Rectal smooth muscle tissue (tissue), 1 donor: ENCODE measurements around the gene RPA3.
A peak's percentile ranks its signal among the peaks of the same experiment; 100 is the strongest.

ENCODE experiments used
- H3K27ac ChIP-seq: one replicate; pipeline ENCODE4 v1.7.0; 2013; ENCODE audit warnings: low read depth, low read length, inconsistent platforms
- H3K27me3 ChIP-seq: one replicate; pipeline ENCODE4 v1.7.0; 2013; ENCODE audit warnings: low read length; ENCODE audit not compliant: control insufficient read depth, insufficient read depth
- H3K36me3 ChIP-seq: one replicate; pipeline ENCODE4 v1.7.0; 2013; ENCODE audit warnings: low read length; ENCODE audit not compliant: control insufficient read depth, insufficient read depth
- H3K4me1 ChIP-seq: one replicate; pipeline ENCODE4 v1.7.0; 2013; ENCODE audit warnings: low read length; ENCODE audit not compliant: control insufficient read depth, insufficient read depth
- H3K4me3 ChIP-seq: one replicate; pipeline ENCODE4 v1.7.0; 2013; ENCODE audit warnings: low read length
- H3K9ac ChIP-seq: one replicate; pipeline ENCODE4 v1.7.0; 2013; ENCODE audit warnings: low read length

The RPA3 gene

GRCh38 chr7:7718492-7718891 is at the start of gene RPA3:
Gene RPA3 (minus strand): TSS chr7:7718607. CDS start chr7:7640418, 78,189 bp downstream.
- no peaks in the 10 kb centered on the region for H3K36me3 ChIP-seq
- H3K4me1 ChIP-seq = peaks cover 8% of the 10 kb centered on the region
- no peaks in the 10 kb centered on the region for H3K27me3 ChIP-seq
- no peak within 1 kb of the TSS for H3K9ac ChIP-seq
- no peak within 1 kb of the TSS for H3K4me3 ChIP-seq
- no peak within 1 kb of the TSS for H3K27ac ChIP-seq

DNA sequence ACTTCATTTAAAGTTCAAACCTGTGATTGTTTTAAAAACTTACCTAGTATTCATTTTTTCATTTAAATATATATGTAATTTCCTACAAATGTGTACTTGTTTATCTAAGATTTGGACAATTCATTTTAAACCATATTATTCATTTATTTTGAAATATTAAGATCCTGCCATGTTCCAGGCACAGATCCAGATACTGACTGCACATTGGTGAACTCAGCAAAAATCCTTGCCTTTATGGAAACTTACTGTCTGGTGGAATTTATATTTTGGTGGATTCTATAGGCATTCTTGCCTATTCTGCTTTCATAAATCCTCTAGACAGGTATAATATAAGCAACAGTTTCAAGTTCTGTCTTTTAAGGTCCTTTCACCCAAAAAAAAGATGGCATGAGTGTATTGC is 48.3 kb upstream of the RPA3 start:
- no peak overlapping the region for H3K9ac ChIP-seq
- no peak overlapping the region for H3K27ac ChIP-seq
- no peaks in the 10 kb centered on the region for H3K36me3 ChIP-seq
- peaks cover 7% of the 10 kb centered on the region for H3K4me1 ChIP-seq
- no peaks in the 10 kb centered on the region for H3K27me3 ChIP-seq
- H3K4me3 ChIP-seq = no peak overlapping the region

DNA sequence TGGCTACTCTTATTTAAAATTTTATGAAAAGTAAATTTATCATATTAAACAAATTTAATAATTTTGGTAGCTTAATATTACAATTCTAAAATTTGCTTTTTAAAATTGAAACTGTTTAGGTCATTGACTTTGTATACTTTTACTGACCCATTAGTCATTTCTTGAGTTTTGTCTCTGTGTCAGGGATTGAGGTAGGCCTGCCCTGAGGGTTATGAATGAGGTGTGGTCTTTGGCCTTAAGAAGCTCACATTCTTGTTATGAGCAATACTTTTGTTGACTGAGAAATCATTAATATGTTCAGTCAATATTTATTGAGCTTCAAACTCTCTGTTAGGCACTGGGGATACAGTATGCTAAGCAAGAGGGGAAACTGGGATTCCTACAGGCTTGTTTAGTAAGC is 47.0 kb upstream of the RPA3 start:
- no peak overlapping the region for H3K9ac ChIP-seq
- no peak overlapping the region for H3K4me3 ChIP-seq
- no peaks in the 10 kb centered on the region for H3K36me3 ChIP-seq
- no peaks in the 10 kb centered on the region for H3K27me3 ChIP-seq
- peaks cover 10% of the 10 kb centered on the region for H3K4me1 ChIP-seq
- H3K27ac ChIP-seq = no peak overlapping the region

GRCh38 chr7:7764520-7765396 is 46.4 kb upstream of the RPA3 start:
- H3K9ac ChIP-seq = no peak overlapping the region
- H3K36me3 ChIP-seq = no peaks in the 10 kb centered on the region
- no peak overlapping the region for H3K4me3 ChIP-seq
- H3K27me3 ChIP-seq = no peaks in the 10 kb centered on the region
- no peak overlapping the region for H3K27ac ChIP-seq
- H3K4me1 ChIP-seq = peaks cover 10% of the 10 kb centered on the region

DNA sequence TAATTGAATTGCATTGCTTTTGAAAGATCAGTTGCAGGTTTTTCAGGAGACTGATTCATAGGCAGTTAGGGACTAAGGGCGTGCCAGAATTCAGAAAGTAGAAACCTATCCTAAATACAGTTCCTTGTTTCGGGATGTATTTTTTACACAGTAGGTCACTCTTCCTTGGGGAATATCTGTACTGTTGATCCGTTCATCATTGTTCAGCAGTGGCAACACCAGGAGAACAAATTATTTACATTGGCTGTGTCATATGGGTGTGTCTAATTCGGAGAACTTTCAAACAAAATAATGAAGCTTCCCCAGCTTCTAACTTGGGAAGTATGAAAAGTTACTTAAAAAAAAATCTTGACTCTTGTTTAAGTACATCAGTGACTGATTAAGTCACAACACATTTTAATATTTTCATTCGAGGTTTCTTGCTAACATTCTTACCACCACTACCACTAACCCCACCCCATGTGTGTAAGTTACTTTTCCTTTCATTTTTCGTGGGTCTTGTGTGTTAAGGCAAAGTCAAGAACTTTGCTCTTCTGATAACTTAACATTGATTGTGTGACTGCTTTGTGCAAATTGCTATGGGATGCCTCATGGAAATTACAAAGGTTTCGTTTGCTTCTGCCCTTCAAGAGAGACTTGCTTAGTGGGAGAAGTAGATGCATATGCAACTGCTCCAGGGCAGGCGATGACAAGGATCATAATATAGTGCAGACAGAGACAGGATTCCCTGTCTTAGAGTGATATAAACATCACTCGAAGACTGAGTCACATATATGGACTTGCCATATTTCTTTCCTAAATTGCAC is 43.8 kb upstream of the RPA3 start:
- H3K27me3 ChIP-seq = no peaks in the 10 kb centered on the region
- H3K4me3 ChIP-seq = peak overlapping the region; percentile 60
- H3K27ac ChIP-seq = peak overlapping the region; percentile 70
- peaks cover 10% of the 10 kb centered on the region for H3K4me1 ChIP-seq
- H3K9ac ChIP-seq = no peak overlapping the region
- no peaks in the 10 kb centered on the region for H3K36me3 ChIP-seq

- H3K36me3 ChIP-seq = no peaks in the 10 kb centered on the region
- H3K9ac ChIP-seq = no peak overlapping the region
- H3K4me1 ChIP-seq = peaks cover 14% of the 10 kb centered on the region
- H3K27ac ChIP-seq = peak overlapping the region; percentile 70
- peak overlapping the region; percentile 60 for H3K4me3 ChIP-seq
- no peaks in the 10 kb centered on the region for H3K27me3 ChIP-seq
Observed at GRCh38 chr7:7761340-7761973, 43.0 kb upstream of the RPA3 start.

DNA sequence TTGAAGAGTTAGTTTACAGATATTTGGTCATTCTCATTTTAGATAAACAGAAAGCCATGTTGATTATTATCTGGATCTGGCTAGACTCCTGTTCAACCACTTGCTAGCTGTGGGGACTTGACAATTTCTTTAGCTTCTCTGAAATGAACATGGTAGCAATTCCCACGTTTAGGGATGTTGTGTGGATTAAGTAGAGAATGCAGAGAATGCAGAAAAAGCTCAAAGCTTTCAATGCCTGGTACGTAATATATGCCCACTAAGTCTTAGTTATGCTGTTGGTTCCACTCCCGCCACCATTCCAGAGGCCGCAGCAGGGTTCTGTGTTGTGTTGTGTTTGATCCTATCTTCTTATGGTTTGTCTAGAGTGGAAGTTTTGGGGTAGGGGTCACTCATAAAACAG is 39.2 kb upstream of the RPA3 start:
- Histone ChIP-seq H3K4me1 (peaks cover 13% of the 10 kb centered on the region), H3K4me3 (no peak overlapping the region), H3K27me3 (no peaks in the 10 kb centered on the region), H3K9ac (no peak overlapping the region), H3K36me3 (no peaks in the 10 kb centered on the region), H3K27ac (no peak overlapping the region)

- Histone ChIP-seq H3K4me1 (peaks cover 8% of the 10 kb centered on the region), H3K27ac (no peak overlapping the region), H3K27me3 (no peaks in the 10 kb centered on the region), H3K36me3 (no peaks in the 10 kb centered on the region), H3K9ac (no peak overlapping the region), H3K4me3 (no peak overlapping the region)
Observed at GRCh38 chr7:7756577-7756976, 38.2 kb upstream of the RPA3 start.

GRCh38 chr7:7751243-7752092 is 33.1 kb upstream of the RPA3 start:
- Histone ChIP-seq H3K4me3 (no peak overlapping the region), H3K27me3 (no peaks in the 10 kb centered on the region), H3K36me3 (no peaks in the 10 kb centered on the region), H3K27ac (no peak overlapping the region), H3K9ac (no peak overlapping the region), H3K4me1 (peaks cover 12% of the 10 kb centered on the region)

DNA sequence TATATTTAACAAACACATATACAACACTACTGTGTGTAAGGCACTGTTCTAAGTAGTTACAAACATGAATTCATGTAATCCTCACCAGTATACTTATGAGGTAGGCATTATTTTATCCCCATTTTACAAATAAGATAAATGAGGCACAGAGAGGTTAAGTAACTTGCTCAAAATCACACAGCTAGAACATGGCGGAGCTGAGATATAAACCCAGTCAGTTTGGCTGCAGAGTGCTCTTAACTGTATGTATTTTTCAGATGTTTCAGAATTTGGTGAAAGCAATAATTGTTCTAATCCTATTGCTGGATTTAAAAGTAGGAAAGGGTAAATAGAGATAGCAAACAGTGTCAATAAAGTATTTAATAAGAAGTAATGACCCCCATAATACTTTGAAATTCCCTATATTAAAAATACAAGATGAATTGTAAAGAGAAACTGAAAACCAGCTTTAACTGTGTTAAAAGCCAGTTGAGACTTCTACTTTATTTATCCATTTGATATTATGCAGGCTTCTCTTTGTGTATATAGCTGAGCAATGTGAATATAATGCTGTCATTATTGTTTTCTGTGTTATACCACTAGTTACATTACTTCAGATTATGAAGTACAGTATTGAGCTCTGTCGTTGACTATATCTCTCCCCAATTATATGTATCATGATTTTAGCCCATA is 32.3 kb upstream of the RPA3 start:
- Histone ChIP-seq H3K9ac (no peak overlapping the region), H3K4me3 (no peak overlapping the region), H3K27ac (no peak overlapping the region)

DNA sequence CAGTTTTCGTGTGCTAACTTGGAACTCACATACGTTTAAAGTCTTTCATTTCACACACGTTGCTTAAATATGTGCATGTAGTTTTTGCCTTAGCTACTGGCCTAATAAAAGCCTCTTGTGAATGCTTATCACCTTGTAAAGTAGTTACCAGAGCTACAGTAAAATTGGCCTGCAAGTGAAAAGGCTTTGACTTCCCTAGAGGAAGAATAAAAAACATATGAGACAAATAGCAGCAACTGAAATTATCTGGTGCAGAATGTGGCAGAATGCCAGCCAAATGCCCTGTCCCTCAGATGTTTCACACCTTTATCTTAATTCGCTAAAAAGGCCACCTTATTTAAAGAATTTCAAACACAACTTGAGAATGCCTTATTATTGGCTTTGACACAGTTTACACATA is 28.1 kb upstream of the RPA3 start:
- peaks cover 10% of the 10 kb centered on the region for H3K4me1 ChIP-seq
- H3K9ac ChIP-seq = no peak overlapping the region
- no peaks in the 10 kb centered on the region for H3K27me3 ChIP-seq
- H3K4me3 ChIP-seq = no peak overlapping the region
- H3K27ac ChIP-seq = no peak overlapping the region
- H3K36me3 ChIP-seq = no peaks in the 10 kb centered on the region

More for the DNA sequence above, 32.3 kb upstream of the RPA3 start:
- H3K4me1 ChIP-seq = peaks cover 13% of the 10 kb centered on the region
- no peaks in the 10 kb centered on the region for H3K27me3 ChIP-seq
- no peaks in the 10 kb centered on the region for H3K36me3 ChIP-seq
